Measurements from ENCODE around the gene IL23R.

GRCh38 chr1:67214420-67215174 is 48.3 kb downstream of the IL23R start:
- TF ChIP-seq CTCF (IDR thresholded peaks at IDR 0.05) (peak in 5 of 6 experiments; percentile 18 to 53 (median 25)), POLR2A (IDR thresholded peaks at IDR 0.05) (no peak)
